WI38 (cell line): ENCODE results near the gene RIT2.

Source experiments
- H3K4me3 ChIP-seq: 2 replicates; pipeline ENCODE4 v1.5.1; 2011; ENCODE audit warnings: low read depth, mild to moderate bottlenecking, control low read depth, low read length
- CTCF ChIP-seq: IDR thresholded peaks from 2 replicates; pipeline ENCODE4 v1.5.1; 2012; ENCODE audit warnings: low read depth, mild to moderate bottlenecking, control low read depth, low read length

The RIT2 gene

DNA sequence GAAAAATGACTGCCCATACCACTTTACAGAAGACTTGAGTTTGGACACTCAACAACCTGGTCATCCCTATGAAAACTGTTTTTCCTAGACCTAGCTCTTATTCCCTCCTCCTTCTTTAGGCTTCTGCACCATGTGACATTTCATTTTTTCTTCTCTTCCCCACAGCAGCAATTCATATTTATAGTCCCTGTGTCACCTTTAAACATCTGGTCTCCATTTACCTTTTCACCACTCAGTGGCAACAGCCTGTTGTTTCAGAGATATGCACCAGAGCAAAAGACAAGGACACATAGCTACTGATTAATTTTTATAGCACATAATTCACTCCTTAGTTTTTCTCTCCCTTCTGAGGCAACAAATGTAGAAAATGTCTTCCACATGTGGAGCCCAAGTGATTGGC, 118.7 kb downstream of the RIT2 start:
- H3K4me3 ChIP-seq, result no peak overlapping the region

GRCh38 chr18:42980426-42980825, 135.1 kb downstream of the RIT2 start:
- TF ChIP-seq CTCF, result no peak
- H3K4me3 ChIP-seq, result no peak overlapping the region

More for the DNA sequence above, 118.7 kb downstream of the RIT2 start:
- TF ChIP-seq CTCF, result no peak

DNA sequence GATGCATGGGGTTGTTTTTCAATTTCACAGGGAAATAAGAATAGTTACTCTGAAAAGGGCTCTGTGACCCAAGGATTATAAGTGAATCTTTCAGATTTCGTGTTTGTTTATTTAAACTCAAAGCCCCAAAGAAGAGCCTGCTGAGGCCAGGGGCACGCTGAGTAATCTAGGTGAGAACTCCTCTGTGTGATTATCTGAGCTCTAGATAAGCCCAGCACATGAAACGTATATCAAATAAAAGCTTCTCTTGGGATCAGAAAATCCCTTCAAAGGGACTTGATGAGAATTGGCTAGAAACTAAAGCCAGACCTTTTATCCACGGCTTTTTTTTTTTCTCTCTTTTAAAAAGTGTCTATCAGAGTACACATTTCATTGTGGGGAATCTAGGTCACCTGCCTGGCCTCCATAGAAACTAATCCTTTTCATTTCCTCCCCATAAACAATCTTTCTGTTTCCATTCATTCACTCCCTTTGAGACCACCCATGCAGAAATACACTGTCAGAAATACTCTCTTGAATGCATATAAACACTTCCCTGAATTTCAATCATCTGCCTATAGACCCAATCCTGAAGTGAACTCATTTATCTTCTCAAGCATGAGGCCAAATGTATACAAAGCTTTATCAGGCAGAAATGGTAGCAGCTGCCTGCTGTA, 137.4 kb downstream of the RIT2 start:
- no peak for TF ChIP-seq CTCF
- H3K4me3 ChIP-seq, result no peak overlapping the region

GRCh38 chr18:42976869-42977590, 138.5 kb downstream of the RIT2 start:
- no peak overlapping the region for H3K4me3 ChIP-seq
- no peak for TF ChIP-seq CTCF

DNA sequence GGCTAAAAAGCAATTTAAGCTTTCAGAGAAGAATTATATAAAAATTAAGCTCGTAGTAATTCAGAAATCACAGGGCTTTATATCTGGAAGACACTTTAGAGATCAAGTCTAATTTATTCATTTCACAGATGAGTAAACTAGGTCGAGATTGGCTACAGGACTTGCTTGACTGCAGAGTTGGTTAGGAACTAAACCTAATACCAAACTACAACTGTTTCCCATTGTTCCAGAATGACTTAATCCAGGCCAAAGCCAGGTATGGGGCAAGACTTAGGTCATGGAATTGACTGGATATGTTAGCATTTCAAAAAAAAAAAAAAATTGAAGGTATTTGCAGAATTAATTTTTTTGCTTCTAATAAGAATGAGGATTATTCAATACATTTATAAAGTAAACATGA, 146.1 kb downstream of the RIT2 start:
- H3K4me3 ChIP-seq, result no peak overlapping the region
- TF ChIP-seq CTCF, result no peak

- H3K4me3 ChIP-seq, result no peak overlapping the region
- TF ChIP-seq CTCF, result no peak
Observed at GRCh38 chr18:42961298-42961697, 154.2 kb downstream of the RIT2 start.

DNA sequence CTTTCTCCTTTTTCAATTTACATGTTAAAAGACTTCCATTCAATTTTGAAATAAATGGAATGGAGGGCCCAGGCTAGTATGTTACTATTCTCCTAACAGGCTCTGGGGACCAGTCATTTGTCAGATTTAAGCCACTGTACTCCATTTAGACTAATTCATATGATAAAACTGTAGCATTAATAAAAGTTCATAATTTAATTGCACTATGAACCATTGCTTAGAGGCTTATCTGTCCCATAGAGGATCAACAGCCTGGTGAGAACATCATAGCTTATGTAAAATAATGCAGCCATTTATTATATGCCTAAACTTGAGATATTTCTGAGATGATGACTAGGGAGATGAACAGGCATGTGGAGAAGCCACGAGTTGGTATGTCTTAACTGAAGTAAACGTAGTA, 156.0 kb downstream of the RIT2 start:
- no peak overlapping the region for H3K4me3 ChIP-seq
- TF ChIP-seq CTCF, result no peak
